WI38 (cell line): ENCODE results near the gene UGT2A3.
"Not testable (repeated sequence)": the region's sequence is repeated elsewhere in the genome, so short reads cannot be mapped to it uniquely, and the experiment has no call there.

ENCODE experiments used
- H3K4me3 ChIP-seq: 2 replicates; pipeline ENCODE4 v1.5.1; 2011; ENCODE audit warnings: low read depth, mild to moderate bottlenecking, control low read depth, low read length
- CTCF ChIP-seq: IDR thresholded peaks from 2 replicates; pipeline ENCODE4 v1.5.1; 2012; ENCODE audit warnings: low read depth, mild to moderate bottlenecking, control low read depth, low read length

UGT2A3 gene

GRCh38 chr4:68962868-68963267, 11.3 kb upstream of the UGT2A3 start:
- no peak for TF ChIP-seq CTCF
- H3K4me3 ChIP-seq = no peak overlapping the region

GRCh38 chr4:68960294-68961163, 8.9 kb upstream of the UGT2A3 start:
- TF ChIP-seq CTCF = no peak

GRCh38 chr4:68959085-68959484, 7.5 kb upstream of the UGT2A3 start:
- not testable (repeated sequence) for H3K4me3 ChIP-seq

More at GRCh38 chr4:68960294-68961163, 8.9 kb upstream of the UGT2A3 start:
- H3K4me3 ChIP-seq = no peak overlapping the region

- no peak for TF ChIP-seq CTCF
- no peak overlapping the region for H3K4me3 ChIP-seq
These were observed 2.5 kb upstream of the UGT2A3 start for GRCh38 chr4:68954126-68954525.

GRCh38 chr4:68953056-68953596, 1.5 kb upstream of the UGT2A3 start:
- no peak for TF ChIP-seq CTCF
- H3K4me3 ChIP-seq = no peak overlapping the region

GRCh38 chr4:68951806-68952585, 392 bp upstream of the UGT2A3 start:
- TF ChIP-seq CTCF = no peak
- H3K4me3 ChIP-seq = no peak overlapping the region

GRCh38 chr4:68950033-68950432, 1.6 kb downstream of the UGT2A3 start:
- H3K4me3 ChIP-seq = no peak overlapping the region
- TF ChIP-seq CTCF = no peak
